SIG-M5 treated with dmso at 0.1 percent for 504 hours (cell line): Measurements from ENCODE around the gene BCL2L1.

Experiments
- DNase-seq: peaks from one replicate; lab custom pipeline; 2025; ENCODE audit not compliant: unreplicated experiment; lab: John Stamatoyannopoulos, UW

BCL2L1 gene

GRCh38 chr20:31731321-31731717, 8.7 kb upstream of the BCL2L1 start:
- no peak for DNase-seq

DNA sequence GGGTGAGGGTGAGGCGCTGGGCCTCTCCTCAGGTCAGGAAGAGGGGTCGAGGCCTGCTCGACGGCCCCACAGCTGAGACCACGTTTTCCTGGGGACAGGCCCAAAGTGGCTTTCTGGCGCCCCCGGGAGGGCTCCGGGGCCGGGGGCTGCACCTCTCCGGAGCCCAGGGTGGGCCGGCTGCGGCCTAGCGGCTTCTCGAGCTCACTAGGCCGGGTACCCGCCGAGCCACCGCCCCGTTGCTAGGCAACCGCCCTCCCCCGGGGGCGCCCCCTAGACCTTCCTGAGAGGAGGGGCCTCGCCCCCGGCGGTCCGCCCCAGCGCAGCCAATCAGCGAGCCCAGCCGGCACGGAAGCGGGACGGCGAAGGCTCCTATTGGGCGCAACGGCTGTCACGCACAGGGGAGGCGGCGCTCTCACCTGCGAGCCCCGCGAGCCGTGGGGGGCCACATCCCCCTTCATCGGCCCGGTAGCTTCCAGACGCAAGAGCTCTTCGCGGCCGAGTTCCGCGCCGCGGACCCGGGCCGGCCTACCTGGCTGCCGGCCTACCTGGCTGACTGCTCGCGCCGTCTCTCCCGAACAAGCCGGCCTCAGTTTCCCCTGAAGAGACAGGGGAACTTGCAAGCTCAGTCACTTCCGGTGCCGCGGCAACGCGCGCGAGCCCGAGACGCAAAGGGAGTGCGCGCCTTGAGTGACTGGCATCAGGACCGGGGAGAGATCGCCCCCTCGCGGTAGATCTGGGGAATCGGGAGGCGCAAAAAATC, 831 bp upstream of the BCL2L1 start:
- DNase-seq = peak; percentile 96

DNA sequence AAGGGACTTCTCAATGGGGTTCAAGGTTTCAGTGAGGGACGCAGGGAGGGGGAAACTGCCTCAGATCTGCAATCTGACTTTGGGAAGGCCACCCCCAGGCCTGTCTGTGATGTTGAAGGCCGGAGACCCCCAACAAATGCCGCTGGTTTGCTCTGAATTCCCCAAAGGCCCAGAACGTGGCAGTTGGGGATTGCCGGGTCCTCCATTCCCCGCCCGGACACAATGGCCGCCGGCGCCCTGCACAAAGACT, 326 bp upstream of the BCL2L1 start:
- DNase-seq = no peak

- no peak for DNase-seq
Measured at GRCh38 chr20:31721408-31722256, 1.0 kb downstream of the BCL2L1 start.

- DNase-seq = no peak
Measured at GRCh38 chr20:31720486-31721407, 1.9 kb downstream of the BCL2L1 start.

- peak; percentile 34 for DNase-seq
Measured at GRCh38 chr20:31719644-31720485, 2.8 kb downstream of the BCL2L1 start.

DNA sequence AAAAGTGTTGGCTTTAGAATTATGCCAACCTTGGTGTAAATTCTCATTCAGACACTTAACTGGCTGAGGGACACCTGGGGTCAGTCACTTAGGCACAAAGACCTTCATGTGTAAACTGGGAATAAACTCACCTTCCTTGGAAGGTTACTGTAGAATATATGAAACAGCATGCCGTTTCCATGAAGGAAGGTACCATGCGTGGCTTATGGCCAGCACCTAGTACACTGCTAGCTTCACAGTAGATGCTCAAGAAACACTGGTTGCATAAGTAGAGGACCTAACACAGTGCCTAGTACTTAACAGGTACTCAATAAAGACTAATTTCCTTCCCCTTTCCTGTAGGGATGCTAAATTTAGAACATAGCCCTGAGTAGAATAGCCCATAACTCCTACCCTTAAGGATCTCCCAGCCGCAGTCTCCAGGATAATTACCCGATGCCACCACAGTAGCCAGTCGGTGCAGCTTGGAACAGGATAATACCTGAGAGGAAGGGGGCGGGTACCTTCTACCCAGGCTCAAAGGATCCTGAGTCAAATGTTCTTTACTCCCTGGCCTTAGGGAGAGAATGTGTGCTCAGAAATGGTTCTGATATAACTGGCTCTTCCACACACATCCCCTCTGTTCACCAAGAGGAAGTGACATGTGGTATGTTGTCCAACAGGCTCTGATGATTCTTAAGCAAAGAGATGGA, 3.6 kb downstream of the BCL2L1 start:
- peak; percentile 72 for DNase-seq

DNA sequence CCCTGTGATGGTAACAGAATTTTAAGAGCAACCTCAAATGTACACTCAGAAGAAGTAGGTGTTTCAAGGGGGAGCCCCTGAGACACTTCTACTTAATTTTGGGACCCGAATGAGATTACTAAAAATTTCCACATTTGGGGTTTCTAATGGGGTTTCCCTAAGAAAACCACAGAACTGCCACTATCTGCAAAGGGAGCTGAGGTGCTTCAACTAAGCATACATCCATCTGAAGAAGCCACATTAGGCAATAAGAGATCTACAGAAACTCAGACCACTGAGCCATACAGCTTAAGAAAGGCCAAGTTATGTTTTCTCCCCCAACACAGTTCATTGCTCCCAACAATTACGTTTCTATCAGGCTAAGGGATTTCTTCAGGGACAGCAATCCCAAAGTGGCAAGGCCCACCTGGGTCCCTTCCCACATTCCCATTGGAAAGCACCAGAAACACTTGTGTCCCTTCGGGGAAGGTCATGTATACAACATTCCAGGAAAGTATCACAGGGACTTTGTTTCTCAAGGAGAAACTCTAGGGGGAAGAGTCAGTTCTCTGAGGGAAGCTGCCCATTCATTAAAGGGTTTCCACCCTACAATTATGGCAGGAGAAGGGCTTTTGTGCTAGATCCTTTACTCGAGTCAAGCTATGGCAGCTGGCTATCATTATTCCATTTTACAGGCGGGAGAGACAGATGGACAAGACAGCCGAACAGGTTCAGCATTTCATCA, 5.0 kb downstream of the BCL2L1 start:
- no peak for DNase-seq

DNA sequence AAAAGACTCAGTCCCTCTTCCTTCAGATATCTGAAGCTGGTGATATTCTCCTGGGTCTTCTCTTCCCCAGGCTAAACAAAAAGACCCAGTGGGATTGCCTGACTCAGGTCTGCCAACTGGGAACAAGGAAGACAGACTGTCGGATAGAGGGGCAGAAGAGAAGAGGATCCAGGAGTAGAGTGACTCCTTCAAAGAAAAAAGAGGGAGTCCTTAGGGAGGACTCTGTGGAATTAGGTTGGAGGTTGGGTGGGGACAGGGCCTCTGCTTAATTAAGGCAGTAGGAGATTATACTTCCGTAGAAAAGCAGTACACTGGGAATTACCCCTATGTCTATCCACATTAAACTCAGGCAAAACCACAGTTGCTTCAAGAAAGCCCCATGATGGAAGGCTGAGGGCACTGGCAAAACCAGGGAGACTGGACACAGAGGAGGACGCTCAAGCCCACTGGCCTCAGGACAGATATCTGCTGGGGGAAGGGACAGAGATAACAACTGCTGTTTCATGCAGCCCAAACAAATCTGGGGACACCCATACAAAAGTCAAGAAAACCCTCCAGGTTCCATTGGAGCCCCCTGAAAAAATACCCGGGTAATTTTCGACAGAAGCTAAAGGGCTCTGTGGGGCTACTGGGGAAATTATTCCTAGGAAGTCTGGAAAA, 5.7 kb downstream of the BCL2L1 start:
- no peak for DNase-seq

DNA sequence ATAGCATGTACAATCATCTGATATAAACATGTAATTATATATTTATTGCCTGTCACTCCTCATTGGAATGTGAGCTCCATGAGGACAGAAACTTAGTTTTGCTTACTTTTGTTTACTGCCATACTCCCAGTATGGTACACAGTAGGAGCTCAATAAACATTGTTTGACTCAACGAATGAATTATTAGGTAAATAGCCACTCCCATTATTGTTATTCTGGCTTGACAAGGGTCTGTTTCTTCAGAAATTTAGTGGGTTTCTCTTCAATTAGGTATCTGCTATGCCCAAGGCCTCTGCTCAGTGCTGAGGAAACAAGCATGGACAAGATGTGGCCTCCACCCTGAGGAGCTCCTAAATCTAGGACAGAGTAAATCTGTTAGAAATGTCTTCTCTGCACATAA, 6.3 kb downstream of the BCL2L1 start:
- no peak for DNase-seq

DNA sequence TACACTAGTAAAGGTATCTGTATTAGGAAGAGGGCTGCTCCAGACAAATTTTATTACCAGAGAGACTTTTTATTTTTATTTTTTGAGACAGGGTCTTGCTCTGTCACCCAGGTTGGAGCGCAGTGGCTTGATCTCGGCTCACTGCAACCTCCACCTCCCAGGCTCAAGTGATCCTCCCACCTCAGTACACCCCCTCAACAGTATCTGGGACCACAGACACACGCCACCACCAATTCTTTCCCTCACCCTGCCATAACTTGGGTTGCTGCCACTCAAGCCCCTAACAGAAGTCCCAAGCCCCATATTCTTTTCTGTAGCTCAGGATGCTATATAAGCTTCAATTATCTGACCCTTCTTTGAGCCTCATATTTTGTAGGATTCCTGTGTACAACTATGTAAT, 6.9 kb downstream of the BCL2L1 start:
- DNase-seq = no peak

- no peak for DNase-seq
Measured at GRCh38 chr20:31713312-31714273, 9.1 kb downstream of the BCL2L1 start.

GRCh38 chr20:31712564-31713311, 9.9 kb downstream of the BCL2L1 start:
- no peak for DNase-seq

GRCh38 chr20:31712112-31712553, 10.5 kb downstream of the BCL2L1 start:
- no peak for DNase-seq

DNA sequence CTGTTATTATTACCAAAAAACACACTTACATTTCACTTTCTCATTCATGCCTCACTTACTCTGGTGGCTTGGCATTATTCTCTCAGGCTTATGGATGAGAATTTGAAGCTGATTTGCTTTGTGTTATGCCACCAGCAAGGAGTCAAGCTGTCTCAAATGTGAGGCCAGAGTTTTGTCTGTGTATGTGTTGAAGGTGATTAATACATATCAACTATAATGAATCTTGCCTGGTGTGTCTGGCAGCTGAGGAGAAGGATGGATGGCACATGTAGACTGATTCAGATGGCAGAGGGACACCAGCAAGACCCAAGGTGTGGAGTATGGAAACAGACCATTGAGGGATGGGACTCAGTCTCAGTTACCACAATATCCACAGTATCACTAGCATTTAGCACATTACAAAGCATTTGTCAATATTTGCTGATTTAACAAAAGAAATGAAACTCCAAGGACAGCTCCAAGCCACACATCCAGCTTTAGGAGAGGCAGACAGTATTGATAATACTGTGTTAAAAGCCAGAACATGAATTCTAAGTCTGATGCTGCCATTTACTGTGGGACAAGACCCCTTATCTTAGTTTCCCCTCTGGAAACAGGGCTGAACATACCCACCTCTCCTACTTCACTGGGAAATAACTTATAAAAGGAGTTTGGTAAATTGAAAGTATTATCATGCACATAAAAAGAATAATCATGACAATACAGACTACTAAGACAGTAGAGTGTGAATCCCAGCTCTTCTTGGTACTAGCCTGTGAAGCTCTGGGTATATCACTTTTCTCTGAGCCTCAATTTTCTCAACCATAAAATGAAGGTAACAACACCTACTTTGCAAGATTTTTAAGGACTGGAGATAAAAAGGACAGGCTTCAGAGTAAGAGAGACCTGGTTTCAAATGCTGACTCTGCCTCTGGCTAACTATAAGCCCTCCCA, 11.2 kb downstream of the BCL2L1 start:
- DNase-seq = no peak
